SU-DHL-6 (cell line): ENCODE measurements around the gene BMP6.

ENCODE experiments used
- H2AFZ ChIP-seq: fragments of 200-600 bp; sonication (generic); 2 replicates; pipeline ENCODE4 v1.6.1; 2014; ENCODE audit warnings: low read depth, mild to moderate bottlenecking, moderate library complexity, mixed read lengths, antibody characterized with exemption, low read length; ENCODE audit not compliant: severe bottlenecking
- H3F3A ChIP-seq: fragments of 200-600 bp; shearing (Covaris generic); 2 replicates; pipeline ENCODE4 v1.6.0; 2016; ENCODE audit warnings: antibody characterized with exemption, mild to moderate bottlenecking; ENCODE audit not compliant: insufficient read depth
- H3K27ac ChIP-seq: fragments of 200-600 bp; sonication (generic); 2 replicates; pipeline ENCODE4 v1.5.1; 2016; ENCODE audit warnings: low read depth, mild to moderate bottlenecking, low read length, moderate library complexity, mixed read lengths
- H3K27me3 ChIP-seq: fragments of 200-600 bp; sonication (generic), shearing (Covaris generic); 2 replicates; pipeline ENCODE4 v1.6.0; 2014; ENCODE audit warnings: mild to moderate bottlenecking, low read length
- H3K36me3 ChIP-seq: fragments of 200-600 bp; sonication (generic); 2 replicates; pipeline ENCODE4 v1.6.1; 2014; ENCODE audit warnings: mild to moderate bottlenecking, low read length, mixed read lengths
- H3K4me2 ChIP-seq: fragments of 300-600, 200-600 bp; shearing (Covaris generic), sonication (generic); 2 replicates; pipeline ENCODE4 v1.6.0; 2014; ENCODE audit warnings: low read length, low read depth, mild to moderate bottlenecking; ENCODE audit not compliant: poor library complexity, severe bottlenecking
- H3K4me3 ChIP-seq: fragments of 200-600 bp; sonication (generic); 2 replicates; pipeline ENCODE4 v1.5.1; 2014; ENCODE audit warnings: antibody characterized with exemption, low read length, mild to moderate bottlenecking, mixed read lengths; ENCODE audit not compliant: insufficient read depth, poor library complexity, severe bottlenecking
- H3K79me2 ChIP-seq: fragments of 200-600 bp; sonication (generic); 2 replicates; pipeline ENCODE4 v1.6.1; 2014; ENCODE audit warnings: mild to moderate bottlenecking, low read length, moderate library complexity; ENCODE audit not compliant: insufficient read depth
- H3K9ac ChIP-seq: fragments of 200-600 bp; sonication (generic); 2 replicates; pipeline ENCODE4 v1.7.0; 2014; ENCODE audit warnings: mild to moderate bottlenecking, low read length
- H3K9me2 ChIP-seq: fragments of 200-600 bp; sonication (generic); replicated peaks from 2 replicates; pipeline ENCODE4 v1.6.1; 2014; ENCODE audit warnings: low read length; ENCODE audit not compliant: insufficient read depth
- H3K9me3 ChIP-seq: fragments of 200-600 bp; sonication (generic); 2 replicates; pipeline ENCODE4 v1.6.1; 2014; ENCODE audit warnings: low read length, mixed read lengths; ENCODE audit not compliant: insufficient read depth
- H4K20me1 ChIP-seq: fragments of 200-600 bp; sonication (generic); 2 replicates; pipeline ENCODE4 v1.6.1; 2014; ENCODE audit warnings: low read depth, mild to moderate bottlenecking, antibody characterized with exemption, low read length, moderate library complexity, mixed read lengths
- EZH2phosphoT487 ChIP-seq: fragments of 200-600 bp; sonication (generic), shearing (Covaris generic); conservative IDR thresholded peaks from 2 replicates; pipeline ENCODE4 v1.6.1; 2018; ENCODE audit warnings: mild to moderate bottlenecking, antibody characterized with exemption, low read length, moderate library complexity, mixed read lengths
- TF ChIP-seq, protein P1 (sequence below): fragments of 200-600 bp; sonication (generic); IDR thresholded peaks from one replicate; pipeline ENCODE4 v1.5.1; 2017; ENCODE audit warnings: antibody characterized with exemption, mild to moderate bottlenecking, low read length, moderate library complexity; ENCODE audit not compliant: insufficient read depth, poor library complexity, severe bottlenecking

The BMP6 gene

DNA sequence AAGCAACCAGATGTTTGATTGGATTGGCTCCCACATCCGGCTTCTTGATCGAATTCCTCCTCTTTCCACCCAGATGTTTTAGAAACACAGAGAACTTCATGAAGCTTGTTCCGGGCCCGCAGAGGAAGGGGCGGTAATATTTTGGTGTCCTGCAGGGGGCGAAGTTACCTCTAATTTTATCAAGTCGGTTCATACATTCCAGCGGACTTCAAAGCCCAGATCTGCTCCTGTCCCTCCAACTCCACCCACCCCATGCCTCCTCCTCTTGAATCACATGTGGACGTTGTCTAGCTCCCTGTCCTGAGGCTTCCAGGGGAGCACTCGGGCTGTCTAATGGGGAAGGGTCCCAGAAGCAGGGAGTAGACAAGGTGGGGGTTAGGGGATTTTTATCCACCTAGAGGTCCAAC, 2.9 kb upstream of the BMP6 start:
- TF ChIP-seq EZH2phosphoT487: no peak
- TF ChIP-seq, protein P1, sequence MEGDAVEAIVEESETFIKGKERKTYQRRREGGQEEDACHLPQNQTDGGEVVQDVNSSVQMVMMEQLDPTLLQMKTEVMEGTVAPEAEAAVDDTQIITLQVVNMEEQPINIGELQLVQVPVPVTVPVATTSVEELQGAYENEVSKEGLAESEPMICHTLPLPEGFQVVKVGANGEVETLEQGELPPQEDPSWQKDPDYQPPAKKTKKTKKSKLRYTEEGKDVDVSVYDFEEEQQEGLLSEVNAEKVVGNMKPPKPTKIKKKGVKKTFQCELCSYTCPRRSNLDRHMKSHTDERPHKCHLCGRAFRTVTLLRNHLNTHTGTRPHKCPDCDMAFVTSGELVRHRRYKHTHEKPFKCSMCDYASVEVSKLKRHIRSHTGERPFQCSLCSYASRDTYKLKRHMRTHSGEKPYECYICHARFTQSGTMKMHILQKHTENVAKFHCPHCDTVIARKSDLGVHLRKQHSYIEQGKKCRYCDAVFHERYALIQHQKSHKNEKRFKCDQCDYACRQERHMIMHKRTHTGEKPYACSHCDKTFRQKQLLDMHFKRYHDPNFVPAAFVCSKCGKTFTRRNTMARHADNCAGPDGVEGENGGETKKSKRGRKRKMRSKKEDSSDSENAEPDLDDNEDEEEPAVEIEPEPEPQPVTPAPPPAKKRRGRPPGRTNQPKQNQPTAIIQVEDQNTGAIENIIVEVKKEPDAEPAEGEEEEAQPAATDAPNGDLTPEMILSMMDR: peak; percentile 83
- H3K79me2 ChIP-seq: no peaks in the 10 kb centered on the region
- no peaks in the 10 kb centered on the region for H3K36me3 ChIP-seq
- no peak overlapping the region for H3K27ac ChIP-seq
- peak overlapping the region; percentile 35 for H2AFZ ChIP-seq
- H3K9me3 ChIP-seq: no peaks in the 10 kb centered on the region
- H3K27me3 ChIP-seq: no peaks in the 10 kb centered on the region
- H3K4me2 ChIP-seq: no peak overlapping the region
- no peak overlapping the region for H3K9ac ChIP-seq
- H3K4me3 ChIP-seq: no peak overlapping the region
- H4K20me1 ChIP-seq: no peaks in the 10 kb centered on the region
- H3K9me2 ChIP-seq: no peaks in the 10 kb centered on the region
- H3F3A ChIP-seq: no peaks in the 10 kb centered on the region

DNA sequence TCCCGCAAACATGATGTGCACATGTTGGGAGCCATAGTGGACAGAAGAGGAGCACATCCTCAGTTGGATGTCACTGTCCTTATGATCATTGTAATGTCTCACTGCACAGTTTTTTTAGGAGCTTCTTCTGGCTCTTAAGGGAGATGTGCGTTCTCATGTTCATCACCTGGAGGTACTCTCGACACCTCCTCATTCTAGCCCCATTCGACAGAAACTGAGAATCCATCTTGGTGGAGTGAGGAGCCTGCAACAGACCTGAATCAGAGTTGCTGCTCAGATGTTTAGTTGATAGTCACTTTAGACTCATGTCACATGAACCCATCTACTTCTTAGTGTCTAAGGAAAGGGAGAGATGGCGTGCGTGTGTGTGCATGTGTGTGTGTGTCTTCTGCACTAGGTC, 2.3 kb upstream of the BMP6 start:
- Histone ChIP-seq H3K79me2 (no peaks in the 10 kb centered on the region), H3K4me2 (no peak overlapping the region), H3K9me3 (no peaks in the 10 kb centered on the region), H3F3A (no peaks in the 10 kb centered on the region), H3K4me3 (no peak overlapping the region), H2AFZ (no peak overlapping the region), H3K36me3 (no peaks in the 10 kb centered on the region), H3K9ac (no peak overlapping the region), H3K27ac (no peak overlapping the region), H3K27me3 (no peaks in the 10 kb centered on the region), H4K20me1 (no peaks in the 10 kb centered on the region), H3K9me2 (no peaks in the 10 kb centered on the region)
- TF ChIP-seq, protein P1: no peak
- no peak for TF ChIP-seq EZH2phosphoT487

DNA sequence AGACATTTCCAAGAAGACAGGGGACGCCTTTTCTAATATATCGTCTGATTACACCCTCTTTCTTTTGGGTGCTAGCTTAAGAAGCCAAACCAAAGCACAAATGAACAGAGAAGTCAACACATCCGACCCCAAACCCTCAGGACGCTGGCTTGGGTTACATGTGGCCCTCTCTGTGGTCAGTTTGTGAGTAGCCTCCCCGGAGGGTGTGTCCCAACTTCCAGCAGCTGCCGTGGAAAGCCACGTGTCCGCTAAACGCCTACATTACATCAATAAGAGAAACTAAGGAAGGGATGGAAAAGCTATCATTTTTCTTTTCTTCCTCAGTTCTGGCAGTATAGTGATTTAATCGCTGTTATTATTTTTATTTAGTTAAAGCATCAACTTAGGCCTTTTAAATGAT, 487 bp upstream of the BMP6 start:
- Histone ChIP-seq H3K27ac (no peak overlapping the region), H3K9me2 (no peaks in the 10 kb centered on the region), H3K4me3 (peak overlapping the region; percentile 56), H4K20me1 (no peaks in the 10 kb centered on the region), H3K9me3 (no peaks in the 10 kb centered on the region), H2AFZ (peak overlapping the region; percentile 54), H3F3A (no peaks in the 10 kb centered on the region), H3K4me2 (peak overlapping the region; percentile 66), H3K9ac (no peak overlapping the region), H3K79me2 (no peaks in the 10 kb centered on the region), H3K36me3 (no peaks in the 10 kb centered on the region), H3K27me3 (no peaks in the 10 kb centered on the region)
- TF ChIP-seq, protein P1: no peak
- no peak for TF ChIP-seq EZH2phosphoT487
